Measurements from ENCODE around the gene CELF4. TPM values are rescaled to one million over a fixed set of nuclear protein-coding genes. Genes with fewer than 3 reads are reported as not detected.

CELF4 gene
- total and polyA plus RNA-seq, 4 donors: 0.24 to 3.0 (median 1.3) TPM

- H3K27me3 ChIP-seq (ENCODE audit: control insufficient read depth in 3 of 3, insufficient read depth in 3 of 3, low read length in 2 of 3): peaks cover 4 to 27% (median 16%) of the 10 kb centered on the region in 3 donors
- ATAC-seq (ENCODE audit: insufficient read depth, low FRiP score): no peak
Observed at GRCh38 chr18:37570336-37570930, 4.8 kb upstream of the CELF4 start.

GRCh38 chr18:37568671-37569070, 3.1 kb upstream of the CELF4 start:
- Histone ChIP-seq H3K4me1 (ENCODE audit: control insufficient read depth in 5 of 5, insufficient read depth in 5 of 5, low read length in 5 of 5) (peaks cover 2 to 15% (median 6%) of the 10 kb centered on the region in 5 donors), H3K36me3 (ENCODE audit: control insufficient read depth in 4 of 4, insufficient read depth in 4 of 4, low read length in 4 of 4) (no peaks in the 10 kb centered on the region), H3K9ac (ENCODE audit: insufficient read depth in 1 of 2, low read length in 2 of 2) (no peak overlapping the region), H3K27ac (ENCODE audit: low read depth in 1 of 2, low read length in 1 of 2) (no peak overlapping the region), H3K9me3 (ENCODE audit: control insufficient read depth in 4 of 4, insufficient read depth in 3 of 4, low read length in 3 of 4) (peaks cover 0 to 8% (median 0%) of the 10 kb centered on the region in 4 donors), H3K4me3 (no peak overlapping the region), H3K27me3 (ENCODE audit: control insufficient read depth in 3 of 3, insufficient read depth in 3 of 3, low read length in 2 of 3) (peaks cover 4 to 34% (median 18%) of the 10 kb centered on the region in 3 donors)
- TF ChIP-seq, protein P1, sequence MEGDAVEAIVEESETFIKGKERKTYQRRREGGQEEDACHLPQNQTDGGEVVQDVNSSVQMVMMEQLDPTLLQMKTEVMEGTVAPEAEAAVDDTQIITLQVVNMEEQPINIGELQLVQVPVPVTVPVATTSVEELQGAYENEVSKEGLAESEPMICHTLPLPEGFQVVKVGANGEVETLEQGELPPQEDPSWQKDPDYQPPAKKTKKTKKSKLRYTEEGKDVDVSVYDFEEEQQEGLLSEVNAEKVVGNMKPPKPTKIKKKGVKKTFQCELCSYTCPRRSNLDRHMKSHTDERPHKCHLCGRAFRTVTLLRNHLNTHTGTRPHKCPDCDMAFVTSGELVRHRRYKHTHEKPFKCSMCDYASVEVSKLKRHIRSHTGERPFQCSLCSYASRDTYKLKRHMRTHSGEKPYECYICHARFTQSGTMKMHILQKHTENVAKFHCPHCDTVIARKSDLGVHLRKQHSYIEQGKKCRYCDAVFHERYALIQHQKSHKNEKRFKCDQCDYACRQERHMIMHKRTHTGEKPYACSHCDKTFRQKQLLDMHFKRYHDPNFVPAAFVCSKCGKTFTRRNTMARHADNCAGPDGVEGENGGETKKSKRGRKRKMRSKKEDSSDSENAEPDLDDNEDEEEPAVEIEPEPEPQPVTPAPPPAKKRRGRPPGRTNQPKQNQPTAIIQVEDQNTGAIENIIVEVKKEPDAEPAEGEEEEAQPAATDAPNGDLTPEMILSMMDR (IDR thresholded peaks at IDR 0.05; ENCODE audit: control extremely low read depth, extremely low read depth): no peak
- DNase-seq: no peak
- 48 to 66% methylated on average over 4 of the region's 4 CpGs for WGBS, 2 donors
- no peak for ATAC-seq (ENCODE audit: insufficient read depth, low FRiP score)

More at GRCh38 chr18:37570336-37570930, 4.8 kb upstream of the CELF4 start:
- H3K36me3 ChIP-seq (ENCODE audit: control insufficient read depth in 4 of 4, insufficient read depth in 4 of 4, low read length in 4 of 4): no peaks in the 10 kb centered on the region
- WGBS, 2 donors: 74 to 84% methylated on average over 5 of the region's 5 CpGs
- TF ChIP-seq, protein P1 (IDR thresholded peaks at IDR 0.05; ENCODE audit: control extremely low read depth, extremely low read depth): no peak
- H3K9me3 ChIP-seq (ENCODE audit: control insufficient read depth in 4 of 4, insufficient read depth in 3 of 4, low read length in 3 of 4): peaks cover 0 to 4% (median 0%) of the 10 kb centered on the region in 4 donors
- DNase-seq: no peak
- no peak overlapping the region for H3K9ac ChIP-seq (ENCODE audit: insufficient read depth in 1 of 2, low read length in 2 of 2)
- H3K4me3 ChIP-seq: no peak overlapping the region
- no peak overlapping the region for H3K27ac ChIP-seq (ENCODE audit: low read depth in 1 of 2, low read length in 1 of 2)
- H3K4me1 ChIP-seq (ENCODE audit: control insufficient read depth in 5 of 5, insufficient read depth in 5 of 5, low read length in 5 of 5): peaks cover 2 to 15% (median 4%) of the 10 kb centered on the region in 5 donors

DNA sequence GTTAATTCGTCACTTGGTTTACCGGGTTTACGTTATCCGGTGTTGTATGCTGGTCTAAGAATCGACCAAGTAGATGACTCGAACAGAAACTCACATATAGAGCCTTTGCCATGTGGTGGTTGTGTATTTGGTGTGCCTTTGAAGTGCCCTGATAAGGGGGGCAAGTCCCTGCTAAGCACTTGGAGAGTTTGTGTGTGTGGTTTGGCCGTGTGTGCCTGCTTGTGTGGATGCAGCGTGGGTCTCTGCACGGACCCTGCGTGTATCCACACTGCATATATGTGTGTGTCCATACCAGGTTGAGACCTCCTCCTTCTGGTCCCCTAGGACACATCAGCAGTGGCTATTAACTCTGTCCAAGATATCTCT, 2.4 kb upstream of the CELF4 start:
- TF ChIP-seq, protein P1 (IDR thresholded peaks at IDR 0.05; ENCODE audit: control extremely low read depth, extremely low read depth): no peak
- no peak overlapping the region for H3K27ac ChIP-seq (ENCODE audit: low read depth in 1 of 2, low read length in 1 of 2)
- peaks cover 2 to 15% (median 6%) of the 10 kb centered on the region in 5 donors for H3K4me1 ChIP-seq (ENCODE audit: control insufficient read depth in 5 of 5, insufficient read depth in 5 of 5, low read length in 5 of 5)
- H3K36me3 ChIP-seq (ENCODE audit: control insufficient read depth in 4 of 4, insufficient read depth in 4 of 4, low read length in 4 of 4): no peaks in the 10 kb centered on the region
- H3K27me3 ChIP-seq (ENCODE audit: control insufficient read depth in 3 of 3, insufficient read depth in 3 of 3, low read length in 2 of 3): peaks cover 4 to 36% (median 24%) of the 10 kb centered on the region in 3 donors
- ATAC-seq (ENCODE audit: insufficient read depth, low FRiP score) (no peak), DNase-seq (no peak)
- 22 to 24% methylated on average over 10 of the region's 10 CpGs for WGBS, 2 donors
- H3K9me3 ChIP-seq (ENCODE audit: control insufficient read depth in 4 of 4, insufficient read depth in 3 of 4, low read length in 3 of 4): peaks cover 0 to 8% (median 0%) of the 10 kb centered on the region in 4 donors
- no peak overlapping the region for H3K4me3 ChIP-seq
- no peak overlapping the region for H3K9ac ChIP-seq (ENCODE audit: insufficient read depth in 1 of 2, low read length in 2 of 2)
